ENCODE data around the gene ADGRV1. TPM values are rescaled to one million over a fixed set of nuclear protein-coding genes. Genes with fewer than 3 reads are reported as not detected.
"Not testable (repeated sequence)": the region's sequence is repeated elsewhere in the genome, so short reads cannot be mapped to it uniquely, and the experiment has no call there.

Gene ADGRV1
- total RNA-seq, 1 donor from 2014 or later = not detected

DNA sequence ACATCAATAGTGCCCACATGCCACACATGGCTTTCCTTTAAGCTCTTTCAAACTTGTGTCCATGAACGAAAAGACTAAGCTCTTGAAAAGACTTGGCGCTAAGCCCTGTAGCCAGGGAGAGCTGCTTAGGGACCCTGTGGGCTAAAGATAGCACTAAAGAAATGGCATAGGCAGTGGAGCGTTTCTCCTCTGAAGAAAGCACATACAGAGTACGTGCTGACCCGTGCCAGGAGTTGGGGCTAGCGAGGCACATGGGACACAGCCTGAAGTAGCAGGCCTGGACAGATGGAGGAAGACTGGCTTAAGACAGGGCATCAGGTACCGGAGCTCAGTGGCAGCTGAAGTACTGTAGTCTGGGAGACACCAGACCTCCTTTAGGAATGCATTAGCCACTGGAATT, 39.7 kb downstream of the ADGRV1 start:
- no peak for DNase-seq
- intact Hi-C loops (cut with micrococcal nuclease) = no loop called here
- no peak for TF ChIP-seq CTCF (IDR thresholded peaks at IDR 0.05; ENCODE audit: borderline replicate concordance)
- Histone ChIP-seq H3K36me3 (no peaks in the 10 kb centered on the region), H3K27me3 (ENCODE audit: low read depth) (peaks cover 5% of the 10 kb centered on the region), H3K4me1 (no peaks in the 10 kb centered on the region), H3K4me3 (no peak overlapping the region), H3K27ac (replicated peaks) (no peak overlapping the region), H3K9me3 (replicated peaks) (no peaks in the 10 kb centered on the region)

- intact Hi-C loops (cut with micrococcal nuclease); H3K9me3 ChIP-seq (replicated peaks); H3K27ac ChIP-seq (replicated peaks); H3K27me3 ChIP-seq (ENCODE audit: low read depth); H3K4me3 ChIP-seq; H3K4me1 ChIP-seq; H3K36me3 ChIP-seq; DNase-seq: not testable (repeated sequence)
These were observed 41.7 kb downstream of the ADGRV1 start for GRCh38 chr5:90600307-90600706.

DNA sequence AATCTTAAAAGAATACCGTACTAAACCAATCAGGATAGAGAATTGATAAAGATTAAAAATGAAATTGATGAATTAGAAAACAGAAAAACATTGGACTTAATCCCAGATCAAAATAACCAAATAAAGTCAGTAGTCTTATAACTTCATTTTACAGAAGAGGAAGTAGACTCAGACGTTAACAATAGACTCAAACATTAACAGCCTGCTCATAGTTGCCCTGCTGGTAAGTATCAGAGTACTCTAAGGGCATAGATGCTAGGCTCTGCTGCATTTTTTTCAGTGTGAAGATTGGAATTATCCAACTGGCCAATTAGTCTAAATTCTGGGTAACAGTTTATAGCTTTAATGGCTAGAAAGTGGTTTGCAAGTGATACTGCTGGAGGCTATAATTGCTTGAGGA, 42.9 kb downstream of the ADGRV1 start:
- no peaks in the 10 kb centered on the region for H3K9me3 ChIP-seq (replicated peaks)
- H3K36me3 ChIP-seq = no peaks in the 10 kb centered on the region
- H3K27ac ChIP-seq (replicated peaks) = no peak overlapping the region
- H3K4me3 ChIP-seq = no peak overlapping the region
- DNase-seq = no peak
- intact Hi-C loops (cut with micrococcal nuclease) = no loop called here
- H3K4me1 ChIP-seq = no peaks in the 10 kb centered on the region
- peaks cover 21% of the 10 kb centered on the region for H3K27me3 ChIP-seq (ENCODE audit: low read depth)
- no peak for TF ChIP-seq CTCF (IDR thresholded peaks at IDR 0.05; ENCODE audit: borderline replicate concordance)

- no peak for DNase-seq
- H3K27ac ChIP-seq (replicated peaks) = no peak overlapping the region
- H3K4me1 ChIP-seq = no peaks in the 10 kb centered on the region
- no peaks in the 10 kb centered on the region for H3K9me3 ChIP-seq (replicated peaks)
- TF ChIP-seq CTCF (IDR thresholded peaks at IDR 0.05; ENCODE audit: borderline replicate concordance) = no peak
- peaks cover 30% of the 10 kb centered on the region for H3K27me3 ChIP-seq (ENCODE audit: low read depth)
- H3K36me3 ChIP-seq = no peaks in the 10 kb centered on the region
- H3K4me3 ChIP-seq = no peak overlapping the region
- intact Hi-C loops (cut with micrococcal nuclease) = no loop called here
These were observed 44.1 kb downstream of the ADGRV1 start for GRCh38 chr5:90602681-90603080.

GRCh38 chr5:90606539-90606938, 47.9 kb downstream of the ADGRV1 start:
- no peak for DNase-seq
- H3K4me1 ChIP-seq = no peaks in the 10 kb centered on the region
- no peak overlapping the region for H3K4me3 ChIP-seq
- peaks cover 36% of the 10 kb centered on the region for H3K27me3 ChIP-seq (ENCODE audit: low read depth)
- no peak overlapping the region for H3K27ac ChIP-seq (replicated peaks)
- H3K36me3 ChIP-seq = no peaks in the 10 kb centered on the region
- TF ChIP-seq CTCF (IDR thresholded peaks at IDR 0.05; ENCODE audit: borderline replicate concordance) = no peak
- intact Hi-C loops (cut with micrococcal nuclease) = no loop called here
- H3K9me3 ChIP-seq (replicated peaks) = no peaks in the 10 kb centered on the region

DNA sequence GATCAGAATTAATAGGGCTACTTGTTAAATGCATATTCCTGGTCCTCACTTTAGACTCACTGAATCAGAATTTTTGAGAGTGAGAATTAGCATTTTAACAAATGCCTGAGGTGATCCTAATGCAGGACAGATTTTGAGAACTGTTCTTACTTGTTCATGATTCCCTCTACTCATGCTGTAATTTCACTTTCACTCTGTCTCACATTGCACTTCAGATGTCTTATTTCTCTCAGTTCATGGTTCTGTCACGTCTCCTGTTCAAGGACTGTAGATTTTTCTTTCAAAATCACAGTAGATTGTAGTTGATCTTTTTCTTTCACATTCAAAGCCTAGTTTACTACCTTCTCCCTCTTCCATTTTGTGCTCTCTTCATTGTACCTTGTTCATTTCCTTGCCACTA, 54.3 kb downstream of the ADGRV1 start:
- H3K4me3 ChIP-seq = no peak overlapping the region
- intact Hi-C loops (cut with micrococcal nuclease) = no loop called here
- H3K27me3 ChIP-seq (ENCODE audit: low read depth) = peaks cover 13% of the 10 kb centered on the region
- H3K27ac ChIP-seq (replicated peaks) = no peak overlapping the region
- no peak for DNase-seq
- TF ChIP-seq CTCF (IDR thresholded peaks at IDR 0.05; ENCODE audit: borderline replicate concordance) = no peak
- H3K36me3 ChIP-seq = no peaks in the 10 kb centered on the region
- no peaks in the 10 kb centered on the region for H3K9me3 ChIP-seq (replicated peaks)
- no peaks in the 10 kb centered on the region for H3K4me1 ChIP-seq

All from left ventricle myocardium inferior (tissue), 1 donor.